HG03571 (cell line): ENCODE data around the gene SLC39A3.

Experiments used
- ATAC-seq: cut with Tn5 transposase; IDR thresholded peaks from one replicate; pipeline ENCODE4 v1.9.1; 2021; ENCODE audit not compliant: unreplicated experiment

The SLC39A3 gene

DNA sequence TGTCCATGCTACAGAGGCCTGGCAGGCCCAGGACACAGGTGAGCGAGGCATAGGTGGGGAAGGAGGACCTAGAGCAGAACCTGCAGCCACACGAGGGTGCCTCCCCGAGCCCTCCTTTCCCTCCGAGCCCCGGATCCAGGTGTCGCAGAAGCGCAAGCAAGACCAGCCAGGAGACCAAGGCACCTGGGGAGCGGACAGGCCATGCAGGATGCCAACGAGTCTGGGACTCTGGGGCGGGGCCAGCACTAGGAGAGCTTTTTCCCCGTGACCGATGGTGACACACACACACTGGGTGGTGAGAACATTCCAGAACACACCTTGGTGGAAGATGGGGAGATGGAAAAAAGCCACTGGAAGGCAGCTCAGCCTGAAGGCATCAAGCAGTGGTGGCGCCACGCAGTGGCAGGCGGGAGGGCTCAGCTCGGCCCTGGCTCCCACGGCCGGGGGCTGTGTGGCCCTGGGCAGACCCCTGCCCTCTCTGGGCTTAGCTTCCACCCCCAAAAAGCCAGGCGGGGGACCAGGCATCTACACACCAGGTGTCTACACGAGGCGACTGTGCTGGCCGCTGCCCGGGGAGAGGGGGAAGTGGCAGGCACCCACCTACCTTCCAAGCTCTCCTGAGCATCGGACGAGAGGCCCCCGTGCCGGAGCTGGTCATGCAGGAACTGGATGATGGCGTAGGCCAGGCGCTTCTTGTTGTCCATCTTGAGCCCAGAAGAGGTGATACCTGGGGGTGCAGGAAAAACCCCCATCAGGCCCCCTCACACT, 28.7 kb upstream of the SLC39A3 start:
- no peak for ATAC-seq

DNA sequence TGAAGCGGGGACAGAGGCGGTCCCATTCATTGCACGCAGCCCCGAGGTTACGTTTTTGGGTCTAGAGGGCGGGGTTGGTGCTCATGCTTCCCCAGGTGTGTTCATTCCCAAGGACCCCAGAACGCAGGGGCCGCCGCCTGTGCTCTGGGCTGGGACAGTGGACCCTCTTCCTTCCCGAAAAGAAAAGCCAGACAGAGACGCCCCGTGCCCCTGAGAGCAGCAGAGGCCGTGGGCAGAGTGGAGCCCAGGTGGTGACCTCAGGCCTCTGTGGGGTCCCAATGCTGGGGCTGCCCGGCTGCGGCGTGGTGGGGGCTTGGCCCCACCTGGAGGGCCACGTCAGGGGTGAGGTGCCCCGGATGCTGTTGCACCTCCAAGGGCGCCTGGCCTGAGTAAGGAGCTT, 27.9 kb upstream of the SLC39A3 start:
- ATAC-seq = no peak

DNA sequence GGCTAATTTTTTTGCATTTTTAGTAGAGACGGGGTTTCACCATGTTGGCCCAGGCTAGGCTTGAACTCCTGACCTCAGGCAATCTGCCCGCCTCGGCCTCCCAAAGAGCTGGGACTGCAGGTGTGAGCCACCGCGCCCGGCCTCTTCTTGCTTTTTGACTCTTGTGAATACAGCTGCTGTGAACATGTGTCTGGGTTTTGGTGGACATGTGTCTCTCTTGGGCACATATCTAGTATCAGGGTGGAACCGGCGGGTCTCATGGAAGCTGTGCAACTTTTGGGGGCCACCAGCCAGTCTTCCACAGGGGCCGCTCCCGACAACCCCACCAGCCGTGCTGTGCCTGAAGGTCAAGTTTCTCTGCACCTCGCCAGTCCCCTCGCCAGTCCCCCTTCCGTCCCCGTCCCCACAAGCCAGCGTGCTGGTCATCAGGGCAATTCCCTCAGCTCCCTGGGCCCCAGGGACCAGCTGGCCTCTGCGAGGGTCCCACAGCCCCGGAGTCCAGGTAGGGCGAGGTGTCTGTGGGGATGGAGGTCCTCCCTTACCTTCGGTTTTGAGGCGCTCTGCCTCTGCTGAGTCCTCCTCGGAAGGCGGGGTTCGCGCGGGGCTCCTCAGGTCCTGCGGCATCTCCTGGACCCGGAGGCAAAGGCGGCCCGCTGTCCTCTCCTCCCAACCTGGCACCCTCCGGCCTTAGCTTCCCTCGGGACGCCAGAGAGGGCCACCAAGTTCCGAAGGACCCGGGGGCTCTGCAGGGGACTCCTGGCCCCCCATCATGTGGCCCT, 27.0 kb upstream of the SLC39A3 start:
- ATAC-seq = no peak

DNA sequence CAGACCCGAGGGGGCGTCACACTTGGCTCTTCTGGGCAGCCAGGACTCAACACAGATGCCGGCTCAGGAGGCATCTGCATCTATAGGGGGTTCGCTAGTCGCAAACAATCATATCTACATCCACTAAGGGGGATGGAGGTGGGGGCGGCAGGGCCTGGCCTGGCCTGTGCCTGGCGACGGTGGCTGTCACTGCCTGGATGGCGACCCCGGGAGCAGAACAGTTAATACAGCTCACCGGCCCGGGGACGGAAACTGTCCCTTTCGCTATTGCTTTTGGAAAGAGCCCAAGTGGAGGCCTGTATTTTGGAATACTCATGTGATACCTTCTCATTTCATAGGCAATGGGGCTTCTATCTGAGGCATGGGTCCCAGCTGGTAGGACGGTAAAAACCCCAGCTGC, 25.6 kb upstream of the SLC39A3 start:
- no peak for ATAC-seq

DNA sequence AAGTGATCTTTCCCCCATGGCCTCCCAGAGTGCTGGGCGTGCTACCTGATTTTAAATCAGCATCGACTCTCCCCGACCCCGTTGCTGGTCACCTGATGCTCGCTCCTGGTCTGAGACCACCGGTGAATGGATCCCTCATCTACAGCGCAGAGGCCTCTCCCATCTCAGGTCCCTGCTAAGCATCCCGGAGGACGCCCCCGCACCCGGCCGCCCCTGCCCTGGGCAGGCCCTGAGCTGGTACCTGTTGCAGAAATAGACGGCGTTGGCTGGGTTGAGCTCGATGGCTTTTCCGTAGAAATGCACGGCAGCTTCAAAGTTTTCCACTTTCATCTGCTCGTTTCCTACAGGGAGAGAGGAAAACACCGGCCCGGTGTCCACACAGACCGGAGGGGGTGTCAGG, 25.1 kb upstream of the SLC39A3 start:
- no peak for ATAC-seq

DNA sequence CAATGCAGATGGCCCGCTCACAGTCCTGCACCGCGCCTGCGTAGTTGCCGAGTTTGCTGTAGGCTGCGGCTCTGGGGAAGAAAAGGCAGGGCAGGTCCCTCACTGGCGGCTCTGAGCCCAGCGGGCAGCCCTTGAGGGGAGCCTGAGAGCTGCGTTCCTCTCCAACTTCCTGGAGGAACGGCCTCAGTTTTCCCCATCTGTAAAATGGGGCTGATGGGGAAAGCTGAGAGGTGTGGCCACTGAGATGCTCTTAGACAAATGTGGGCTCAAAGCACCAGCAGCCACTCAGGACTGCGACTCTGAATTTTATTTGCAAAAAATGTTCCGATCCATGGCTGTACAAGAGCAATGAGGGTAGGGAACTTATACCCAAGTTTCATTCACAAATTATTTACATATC, 23.9 kb upstream of the SLC39A3 start:
- ATAC-seq = no peak

DNA sequence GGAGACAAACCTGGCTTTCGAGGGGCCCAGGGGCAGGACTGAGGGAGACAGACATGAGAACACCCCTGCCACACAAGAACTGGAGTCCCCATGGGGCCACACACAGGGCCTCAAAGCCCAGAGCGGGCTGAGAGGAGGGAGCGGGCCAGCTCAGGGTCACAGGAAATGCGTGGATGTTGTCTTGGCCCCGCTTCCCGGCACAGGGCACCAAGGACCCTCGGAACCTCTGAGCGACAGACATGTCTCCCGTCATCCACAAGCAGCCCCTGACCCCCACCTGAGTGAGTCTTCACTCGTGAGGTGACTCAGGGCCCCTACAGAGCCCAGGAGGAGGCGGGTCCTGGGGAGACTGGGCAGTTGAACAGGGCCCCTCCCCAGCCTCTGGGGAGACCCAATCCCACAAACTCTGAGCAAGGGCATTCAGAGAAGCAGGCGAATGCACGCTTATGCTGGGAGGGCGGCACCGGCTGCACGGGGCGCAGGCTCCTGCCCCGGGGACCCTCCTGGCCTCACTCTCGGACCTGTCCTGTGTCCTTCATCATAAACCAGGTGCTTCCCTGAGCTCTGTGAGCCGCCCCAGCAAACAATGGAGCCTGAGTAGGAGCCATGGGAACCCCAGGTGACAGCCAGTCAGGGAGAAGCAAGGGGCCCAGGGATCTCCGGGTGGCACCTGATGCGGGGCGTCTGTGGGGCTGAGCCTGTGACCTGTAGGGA, 23.1 kb upstream of the SLC39A3 start:
- ATAC-seq = no peak

DNA sequence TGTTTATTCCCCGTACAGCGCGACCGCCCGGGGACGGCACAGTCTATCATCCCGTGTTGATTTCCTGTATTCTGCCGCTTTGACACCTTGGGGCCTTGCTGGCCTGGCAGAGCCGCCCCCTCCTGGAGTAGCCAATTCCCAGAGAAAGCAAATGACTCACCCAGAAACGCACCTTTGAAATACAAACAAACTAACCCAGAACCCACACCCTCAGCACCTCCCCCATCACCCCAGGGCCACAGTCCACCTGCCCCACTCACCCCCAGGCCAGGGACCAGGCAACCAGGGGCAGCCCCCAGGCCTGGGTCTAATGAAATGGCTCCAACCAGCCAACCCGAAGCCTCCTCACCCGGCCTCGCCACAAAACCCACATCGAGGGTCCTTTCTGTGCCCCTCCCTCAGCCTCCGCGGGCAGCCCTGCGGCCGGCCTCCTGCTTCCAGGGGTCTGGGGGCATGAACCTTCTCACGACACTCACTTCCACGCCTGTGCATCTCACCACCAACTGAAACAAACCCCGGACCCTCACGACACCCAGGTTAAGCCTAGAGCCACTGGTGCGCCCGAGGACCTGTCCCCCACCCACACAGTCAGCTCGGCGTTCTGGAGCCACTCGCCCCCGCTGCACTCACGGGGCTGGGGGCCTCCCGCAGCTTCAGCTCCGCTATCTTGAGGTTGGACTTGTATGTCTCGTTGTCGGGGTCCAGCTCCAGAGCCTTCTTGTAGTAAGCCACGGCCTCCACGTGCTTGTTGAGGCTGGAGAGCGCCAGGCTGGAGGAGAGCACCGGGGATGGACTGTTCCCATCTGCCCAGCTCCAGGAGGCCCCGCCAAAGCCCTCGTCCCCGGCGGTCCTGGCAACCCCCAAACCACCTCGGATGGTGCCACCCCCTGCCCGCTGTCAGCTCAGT, 22.3 kb upstream of the SLC39A3 start:
- no peak for ATAC-seq

DNA sequence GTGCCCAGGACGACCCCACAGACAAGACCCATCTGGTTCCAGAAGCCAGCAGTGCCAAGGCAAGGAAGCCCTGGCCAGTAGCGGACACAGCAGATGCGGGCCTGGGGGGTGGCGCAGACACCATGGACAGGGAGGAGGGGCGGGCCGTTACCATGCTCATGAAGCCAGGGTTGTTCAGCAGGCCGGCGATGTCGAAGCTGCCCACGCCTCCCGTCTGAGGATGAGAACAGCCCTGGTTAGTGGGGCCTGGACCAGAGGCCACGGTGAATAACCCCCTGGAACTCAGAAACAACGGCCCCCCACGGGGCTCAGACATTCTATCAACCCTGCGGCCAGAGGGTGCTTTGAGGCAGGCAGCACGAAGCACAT, 21.5 kb upstream of the SLC39A3 start:
- no peak for ATAC-seq

DNA sequence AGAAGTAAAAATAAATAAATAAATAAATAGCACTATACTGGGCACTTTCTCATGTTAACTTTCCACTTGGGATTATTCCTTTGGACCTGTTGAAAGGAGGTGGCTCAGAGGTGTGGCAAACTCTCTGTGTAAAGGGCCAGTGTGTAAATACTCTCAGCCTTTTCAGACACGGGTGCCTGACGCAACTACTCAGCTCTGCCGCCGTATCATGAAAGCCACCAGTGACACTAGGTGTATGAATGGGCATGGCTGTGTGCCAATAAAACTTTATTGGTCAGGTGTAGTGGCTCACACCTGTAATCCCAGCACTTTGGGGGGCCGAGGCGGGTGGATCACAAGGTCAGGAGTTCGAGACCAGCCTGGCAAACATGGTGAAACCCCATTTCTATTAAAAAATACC, 20.1 kb upstream of the SLC39A3 start:
- ATAC-seq = no peak

DNA sequence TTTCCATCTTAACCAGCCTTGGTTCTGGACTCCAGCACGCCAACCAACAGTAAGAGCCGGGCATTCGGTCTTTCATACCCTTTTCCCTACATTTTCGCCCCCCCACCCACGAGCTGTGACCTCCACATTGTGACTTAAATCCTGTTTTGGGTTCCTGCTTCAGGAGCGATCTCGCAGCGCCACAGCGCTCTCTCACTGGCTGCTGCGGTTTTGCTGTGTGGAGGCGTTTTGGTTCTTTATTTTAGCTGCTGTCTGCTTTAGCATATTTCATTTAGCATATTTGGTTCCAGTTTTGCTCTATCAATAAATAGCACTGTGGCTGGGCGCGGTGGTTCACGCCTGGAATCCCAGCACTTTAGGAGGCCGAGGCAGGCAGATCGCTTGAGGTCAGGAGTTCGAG, 19.5 kb upstream of the SLC39A3 start:
- no peak for ATAC-seq

DNA sequence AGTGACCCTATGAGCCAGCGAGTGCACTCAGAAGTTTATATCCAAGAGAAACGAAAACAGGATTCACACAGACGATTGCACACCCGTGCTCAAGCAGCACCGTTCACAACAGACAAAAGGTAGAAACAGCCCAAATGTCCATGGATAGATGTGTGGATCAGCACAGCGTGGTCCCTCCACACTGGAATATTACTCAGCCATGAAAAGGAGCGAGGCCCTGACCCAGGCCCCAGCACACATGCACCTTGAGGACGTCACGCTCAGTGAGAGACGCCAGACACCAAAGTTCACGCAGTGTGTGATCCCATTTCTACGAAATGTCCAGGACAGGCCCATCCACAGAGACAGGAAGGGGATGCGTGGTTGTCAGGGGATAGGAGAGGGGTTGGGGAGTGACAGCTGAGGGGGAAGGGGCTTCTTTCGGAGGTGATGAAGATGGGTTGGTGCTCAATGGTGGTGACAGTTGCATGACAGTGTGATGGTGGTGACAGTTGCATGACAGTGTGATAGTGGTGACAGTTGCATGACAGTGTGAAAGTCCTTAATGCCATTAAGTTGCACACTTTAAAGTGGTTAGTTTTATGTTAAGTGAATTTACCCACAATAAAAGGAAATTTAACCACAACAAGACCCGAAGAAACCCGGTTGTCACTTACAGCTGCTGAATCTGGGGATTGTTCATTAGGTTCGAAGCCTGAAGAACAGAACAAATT, 18.9 kb upstream of the SLC39A3 start:
- ATAC-seq = no peak

DNA sequence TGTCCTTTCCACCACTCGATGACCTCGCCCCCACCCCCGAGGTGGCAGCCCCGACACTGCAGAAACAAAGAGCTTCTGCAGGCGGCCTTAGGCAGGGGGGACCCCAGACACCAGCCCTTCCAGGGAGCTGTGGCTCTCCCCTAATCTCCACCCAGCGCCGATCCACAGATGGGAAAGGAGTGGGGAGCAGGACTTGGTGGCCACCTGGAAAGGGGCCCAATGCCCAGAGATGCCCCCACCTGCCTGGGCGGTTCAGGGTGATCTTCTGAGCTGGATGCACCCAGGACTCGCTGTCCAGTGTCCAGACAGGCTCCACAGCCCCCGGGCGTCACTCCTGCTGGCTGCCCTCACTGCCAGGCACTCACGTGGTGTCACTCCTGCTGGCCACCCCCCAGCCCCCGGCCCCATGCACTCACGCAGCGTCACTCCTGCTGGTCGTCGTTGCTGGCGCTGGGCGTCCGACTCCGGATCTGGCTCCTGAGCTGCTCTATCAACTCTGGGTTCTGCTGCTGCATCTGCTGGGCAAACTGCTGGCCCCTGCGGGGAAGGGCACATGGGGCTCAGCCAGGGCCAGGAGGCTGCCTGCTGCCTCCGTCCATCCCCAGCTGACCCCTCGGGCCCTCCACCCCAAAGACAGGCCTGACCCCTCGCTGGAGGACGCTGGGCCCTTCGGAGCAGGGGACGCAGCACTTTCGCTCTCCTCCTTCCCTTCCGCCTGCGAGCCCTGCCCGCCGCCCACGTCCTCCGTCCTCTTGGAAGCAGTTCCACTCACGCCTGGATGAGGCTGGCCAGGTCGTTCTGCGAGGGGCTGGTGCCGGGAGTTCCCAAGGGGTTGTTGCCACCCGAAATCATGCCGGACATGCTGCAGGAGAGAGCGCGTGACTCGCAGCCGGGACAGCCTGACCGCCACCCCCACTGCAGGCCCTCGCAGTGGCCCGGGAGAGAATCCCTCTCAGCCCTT, 17.4 kb upstream of the SLC39A3 start:
- ATAC-seq = no peak

DNA sequence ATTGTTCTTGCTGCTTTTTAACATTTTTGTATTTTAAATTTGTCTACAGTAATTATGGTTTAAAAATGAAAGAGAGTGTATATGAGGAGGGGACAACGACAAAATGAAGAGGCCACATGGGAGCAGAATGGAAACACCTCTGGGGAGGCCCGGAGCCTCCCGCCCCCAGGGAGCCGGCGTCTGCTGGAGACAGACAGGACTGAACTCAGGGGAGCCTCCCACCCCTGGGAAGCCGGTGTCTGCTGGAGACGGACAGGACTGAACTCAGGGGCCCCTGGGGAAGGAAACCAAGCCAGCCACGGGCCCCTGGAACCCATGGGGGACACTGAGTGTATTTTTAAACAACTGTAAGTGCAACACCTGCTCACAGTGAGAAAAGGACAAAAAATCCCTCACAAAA, 16.7 kb upstream of the SLC39A3 start:
- no peak for ATAC-seq

DNA sequence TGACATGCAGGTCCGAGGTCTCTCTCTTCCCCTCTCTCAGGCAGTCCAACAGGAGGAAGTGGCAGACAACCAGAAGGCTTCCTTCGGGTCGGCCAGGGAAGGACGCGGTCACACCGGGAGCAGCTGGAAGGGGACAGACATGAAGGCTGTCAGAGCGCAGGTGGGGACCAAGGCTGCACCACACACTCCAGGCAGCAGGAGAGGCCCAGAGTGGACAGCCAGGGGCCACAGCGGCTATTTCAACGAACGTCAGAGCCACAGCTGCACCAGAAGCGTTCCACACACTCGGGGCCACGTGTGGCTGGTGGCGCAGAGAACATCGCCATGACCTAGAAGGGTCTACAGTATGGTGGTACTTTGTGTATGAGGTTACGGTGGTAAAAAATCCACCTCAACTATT, 16.0 kb upstream of the SLC39A3 start:
- ATAC-seq = no peak

DNA sequence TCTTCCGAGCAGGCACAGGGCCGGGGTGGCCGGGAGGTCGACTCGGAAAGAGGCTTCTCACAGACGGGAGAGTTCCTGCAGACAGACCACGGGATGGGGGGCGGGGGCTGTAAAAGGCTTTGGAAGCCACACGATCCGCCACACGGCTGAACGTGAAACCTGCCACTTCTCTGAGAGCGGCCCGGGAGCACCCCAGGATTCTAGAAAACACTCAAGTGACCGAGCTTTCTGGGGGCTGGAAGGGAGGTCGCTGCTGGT, 15.6 kb upstream of the SLC39A3 start:
- ATAC-seq = no peak

DNA sequence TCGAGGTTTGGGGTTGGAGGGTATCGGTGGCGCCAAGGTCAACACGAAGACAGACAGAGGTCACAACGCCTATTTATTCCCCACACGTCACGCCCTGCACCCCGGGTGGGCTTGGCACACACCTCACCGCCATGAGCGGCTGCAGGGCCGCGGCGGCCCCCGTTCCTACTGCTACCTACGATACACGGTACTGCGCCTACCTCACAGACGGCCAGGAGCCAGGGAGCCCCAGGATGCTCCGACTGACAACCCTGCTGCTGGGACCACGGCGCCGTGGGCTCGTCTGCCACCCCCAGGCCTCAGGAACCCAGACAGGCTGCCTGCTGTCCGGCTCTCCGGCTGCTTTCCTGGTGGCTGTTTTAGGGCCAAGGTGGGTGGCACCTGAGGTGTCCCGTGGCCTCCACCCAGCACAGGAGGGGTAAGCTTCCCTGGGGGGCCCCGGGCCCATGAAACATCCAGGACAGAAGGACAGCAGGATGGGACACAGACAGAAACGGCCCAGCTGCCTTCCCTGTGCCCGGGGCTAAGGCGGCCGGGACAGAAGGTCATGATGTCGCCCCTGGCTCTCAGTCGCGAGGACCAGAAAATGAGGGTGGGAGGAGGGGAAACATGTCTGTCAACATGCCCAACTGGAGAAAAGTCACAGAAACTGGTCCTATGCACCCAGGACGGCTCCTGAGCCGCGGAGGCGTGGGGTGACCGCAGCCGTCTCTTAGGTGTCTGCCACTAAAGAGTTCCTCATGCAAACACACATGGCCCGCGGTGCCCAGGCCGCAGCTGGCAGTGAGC, 15.0 kb upstream of the SLC39A3 start:
- no peak for ATAC-seq

DNA sequence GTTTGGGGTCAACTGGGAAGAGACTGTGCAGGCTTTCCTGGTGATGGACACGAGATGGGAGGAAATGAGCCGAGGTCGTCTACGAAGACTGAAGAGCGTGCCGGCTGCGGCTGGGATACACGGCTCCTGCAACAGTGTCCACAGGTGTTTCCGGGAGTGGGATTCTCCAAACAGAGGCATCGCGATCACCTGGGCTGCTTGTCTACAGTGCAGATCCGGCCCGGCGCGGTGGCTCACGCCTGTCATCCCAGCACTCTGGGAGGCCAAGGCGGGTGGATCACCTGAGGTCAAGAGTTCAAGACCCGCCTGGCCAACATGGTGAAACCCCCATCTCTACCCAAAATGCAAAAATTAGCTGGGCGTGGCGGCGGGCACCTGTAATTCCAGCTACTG, 11.6 kb upstream of the SLC39A3 start:
- no peak for ATAC-seq
